Measurements from ENCODE around the gene FOXO6. TPM values are rescaled to one million over a fixed set of nuclear protein-coding genes. Genes with fewer than 3 reads are reported as not detected.

The FOXO6 gene
- total RNA-seq, 1 experiment from 2014 or later: 6.1 TPM

DNA sequence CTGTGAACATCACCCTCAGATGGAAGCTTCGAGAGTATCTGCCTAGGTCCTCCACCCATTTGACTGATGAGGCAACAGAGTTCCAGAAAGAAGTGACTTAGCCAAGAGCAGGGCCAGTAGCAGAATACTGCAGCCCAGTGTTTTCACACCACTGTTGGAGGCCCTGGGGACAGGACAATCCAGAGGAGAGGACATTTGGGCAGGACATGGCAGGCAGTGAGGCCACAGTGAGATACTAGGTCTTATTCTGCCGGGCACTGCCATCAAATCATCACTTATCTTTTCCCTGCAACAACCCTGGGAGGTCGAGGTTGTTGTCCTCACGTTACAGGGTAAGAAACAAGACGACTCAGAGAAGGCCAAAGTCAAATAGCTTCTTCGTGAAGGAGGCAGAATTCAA is 5.5 kb upstream of the FOXO6 start:
- CTCF ChIA-PET: no interaction called here
- POLR2A ChIA-PET (ENCODE audit: low non-redundant PET): no interaction called here

DNA sequence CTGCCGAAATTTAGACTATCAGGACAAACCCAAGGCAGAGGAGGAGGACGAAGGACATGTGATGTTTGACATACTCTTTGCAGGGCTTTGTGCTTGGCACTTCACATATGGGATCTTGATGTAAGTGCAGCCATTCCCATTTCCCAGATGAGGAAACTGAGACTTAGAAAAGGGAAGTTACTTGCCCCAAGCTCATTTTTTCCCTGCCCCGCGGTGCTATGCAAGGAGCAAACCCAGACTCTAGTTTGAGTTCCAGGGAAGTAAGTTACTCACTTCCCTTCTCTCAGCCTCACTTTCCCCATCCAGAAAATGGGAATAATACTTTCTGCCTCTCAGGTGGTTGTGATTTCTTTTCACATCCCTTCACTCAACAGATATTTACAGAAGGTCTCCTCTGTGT is 4.5 kb upstream of the FOXO6 start:
- Histone ChIP-seq H3K27ac (ENCODE audit: low read depth, low read length, poor library complexity, severe bottlenecking) (no peak overlapping the region), H3K4me3 (ENCODE audit: low read depth, low read length, poor library complexity, severe bottlenecking) (no peak overlapping the region), H3K36me3 (ENCODE audit: insufficient read depth, low read length, poor library complexity, severe bottlenecking) (no peaks in the 10 kb centered on the region), H3K9me3 (ENCODE audit: low read depth, low read length, poor library complexity, severe bottlenecking) (no peaks in the 10 kb centered on the region), H3K4me1 (ENCODE audit: insufficient read depth, low read length, poor library complexity, severe bottlenecking) (peaks cover 6% of the 10 kb centered on the region), H3K27me3 (replicated peaks; ENCODE audit: insufficient read depth, low read depth, low read length, poor library complexity) (no peaks in the 10 kb centered on the region)
- no peak for TF ChIP-seq EZH2 (IDR thresholded peaks at IDR 0.05; ENCODE audit: borderline replicate concordance, low read depth, low read length, poor library complexity, severe bottlenecking)
- TF ChIP-seq, protein P1, sequence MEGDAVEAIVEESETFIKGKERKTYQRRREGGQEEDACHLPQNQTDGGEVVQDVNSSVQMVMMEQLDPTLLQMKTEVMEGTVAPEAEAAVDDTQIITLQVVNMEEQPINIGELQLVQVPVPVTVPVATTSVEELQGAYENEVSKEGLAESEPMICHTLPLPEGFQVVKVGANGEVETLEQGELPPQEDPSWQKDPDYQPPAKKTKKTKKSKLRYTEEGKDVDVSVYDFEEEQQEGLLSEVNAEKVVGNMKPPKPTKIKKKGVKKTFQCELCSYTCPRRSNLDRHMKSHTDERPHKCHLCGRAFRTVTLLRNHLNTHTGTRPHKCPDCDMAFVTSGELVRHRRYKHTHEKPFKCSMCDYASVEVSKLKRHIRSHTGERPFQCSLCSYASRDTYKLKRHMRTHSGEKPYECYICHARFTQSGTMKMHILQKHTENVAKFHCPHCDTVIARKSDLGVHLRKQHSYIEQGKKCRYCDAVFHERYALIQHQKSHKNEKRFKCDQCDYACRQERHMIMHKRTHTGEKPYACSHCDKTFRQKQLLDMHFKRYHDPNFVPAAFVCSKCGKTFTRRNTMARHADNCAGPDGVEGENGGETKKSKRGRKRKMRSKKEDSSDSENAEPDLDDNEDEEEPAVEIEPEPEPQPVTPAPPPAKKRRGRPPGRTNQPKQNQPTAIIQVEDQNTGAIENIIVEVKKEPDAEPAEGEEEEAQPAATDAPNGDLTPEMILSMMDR (conservative IDR thresholded peaks at IDR 0.05; ENCODE audit: low read depth, low read length): no peak
- no TSS peak for BruUV-seq (replicated peaks)
- CTCF ChIA-PET: no interaction called here
- no peak for DNase-seq (ENCODE audit: low spot score)
- POLR2A ChIA-PET (ENCODE audit: low non-redundant PET): no interaction called here
- intact Hi-C loops (cut with micrococcal nuclease; ENCODE audit: unreplicated experiment): no loop called here

More for the DNA sequence above, 5.5 kb upstream of the FOXO6 start:
- no TSS peak for BruUV-seq (replicated peaks)
- H3K36me3 ChIP-seq (ENCODE audit: insufficient read depth, low read length, poor library complexity, severe bottlenecking): no peaks in the 10 kb centered on the region
- peaks cover 6% of the 10 kb centered on the region for H3K4me1 ChIP-seq (ENCODE audit: insufficient read depth, low read length, poor library complexity, severe bottlenecking)
- no peak overlapping the region for H3K4me3 ChIP-seq (ENCODE audit: low read depth, low read length, poor library complexity, severe bottlenecking)
- TF ChIP-seq, protein P1 (conservative IDR thresholded peaks at IDR 0.05; ENCODE audit: low read depth, low read length): no peak
- no peak for TF ChIP-seq EZH2 (IDR thresholded peaks at IDR 0.05; ENCODE audit: borderline replicate concordance, low read depth, low read length, poor library complexity, severe bottlenecking)
- DNase-seq (ENCODE audit: low spot score): no peak
- intact Hi-C loops (cut with micrococcal nuclease; ENCODE audit: unreplicated experiment): no loop called here
- H3K9me3 ChIP-seq (ENCODE audit: low read depth, low read length, poor library complexity, severe bottlenecking): no peaks in the 10 kb centered on the region
- no peaks in the 10 kb centered on the region for H3K27me3 ChIP-seq (replicated peaks; ENCODE audit: insufficient read depth, low read depth, low read length, poor library complexity)
- H3K27ac ChIP-seq (ENCODE audit: low read depth, low read length, poor library complexity, severe bottlenecking): no peak overlapping the region

- CTCF ChIA-PET: no interaction called here
- POLR2A ChIA-PET (ENCODE audit: low non-redundant PET): no interaction called here
- Histone ChIP-seq H3K4me1 (ENCODE audit: insufficient read depth, low read length, poor library complexity, severe bottlenecking) (peaks cover 6% of the 10 kb centered on the region), H3K27ac (ENCODE audit: low read depth, low read length, poor library complexity, severe bottlenecking) (no peak overlapping the region), H3K27me3 (replicated peaks; ENCODE audit: insufficient read depth, low read depth, low read length, poor library complexity) (no peaks in the 10 kb centered on the region), H3K4me3 (ENCODE audit: low read depth, low read length, poor library complexity, severe bottlenecking) (no peak overlapping the region), H3K9me3 (ENCODE audit: low read depth, low read length, poor library complexity, severe bottlenecking) (no peaks in the 10 kb centered on the region), H3K36me3 (ENCODE audit: insufficient read depth, low read length, poor library complexity, severe bottlenecking) (no peaks in the 10 kb centered on the region)
- no peak for TF ChIP-seq EZH2 (IDR thresholded peaks at IDR 0.05; ENCODE audit: borderline replicate concordance, low read depth, low read length, poor library complexity, severe bottlenecking)
- TF ChIP-seq, protein P1 (conservative IDR thresholded peaks at IDR 0.05; ENCODE audit: low read depth, low read length): no peak
- no TSS peak for BruUV-seq (replicated peaks)
- intact Hi-C loops (cut with micrococcal nuclease; ENCODE audit: unreplicated experiment): no loop called here
- DNase-seq (ENCODE audit: low spot score): no peak
Observed at GRCh38 chr1:41357451-41358101, 3.7 kb upstream of the FOXO6 start.
